ENCODE results near the gene SBF2. TPM values are rescaled to one million over a fixed set of nuclear protein-coding genes. Genes with fewer than 3 reads are reported as not detected.

The SBF2 gene
- total and polyA plus RNA-seq, 9 of the 15 experiments (the other 6 are each of a cell fraction or from before 2014, with no cell fraction given): 0.80 to 9.5 (median 5.0) TPM

GRCh38 chr11:10298342-10298741, 4.3 kb upstream of the SBF2 start:
- ChIA-PET CTCF (ENCODE audit: low intra/inter-chr PET ratio) (no interaction called here), POLR2A (no interaction called here)
- Histone ChIP-seq H3K4me3 (no peak overlapping the region), H2AFZ (ENCODE audit: low read depth, low read length) (no peak overlapping the region), H3K4me1 (replicated peaks in 1 of 2; ENCODE audit: control insufficient read depth in 2 of 2, insufficient read depth in 2 of 2, low read length in 2 of 2) (peaks cover 6 to 25% of the 10 kb centered on the region in 2 experiments; a peak in 4 of 5 replicates), H3K9ac (ENCODE audit: insufficient read depth in 1 of 2, low read depth in 2 of 2, low read length in 2 of 2) (no peak overlapping the region), H3K27me3 (ENCODE audit: control insufficient read depth in 2 of 2, insufficient read depth in 2 of 2, low read length in 2 of 2) (peaks cover 13 to 19% of the 10 kb centered on the region in 2 experiments), H3K4me2 (ENCODE audit: insufficient read depth, low read length) (no peak overlapping the region), H3K27ac (ENCODE audit: extremely low read depth, low read depth, low read length) (no peak overlapping the region), H3K79me2 (ENCODE audit: control insufficient read depth, insufficient read depth, low read length) (0 out of 3 replicates have a peak, but pooled peaks cover 1% of the 10 kb centered on the region), H3K9me3 (replicated peaks; ENCODE audit: control insufficient read depth, insufficient read depth, low read depth, low read length) (no peaks in the 10 kb centered on the region), H3K36me3 (ENCODE audit: control insufficient read depth, insufficient read depth, low read length) (no peaks in the 10 kb centered on the region), H3K9me1 (ENCODE audit: control insufficient read depth, insufficient read depth, low read length) (no peaks in the 10 kb centered on the region), H4K20me1 (replicated peaks; ENCODE audit: control insufficient read depth, insufficient read depth, low read length) (0 out of 2 replicates have a peak, but pooled peaks cover 1% of the 10 kb centered on the region)
- ATAC-seq: no peak
- 43% methylated on average over 5 of the region's 5 CpGs for WGBS (ENCODE audit: insufficient coverage, low coverage, missing lambda C conversion rate)
- in situ Hi-C loops (cut with MboI): loop anchor here (10.0 kb wide), 1 partner anchor 1934 kb away; no protein-coding TSS in a partner anchor
- no TSS peak for BruUV-seq (replicated peaks)
- TF ChIP-seq FOSL1 (tag; conservative IDR thresholded peaks at IDR 0.05): peak; percentile 80
- 0 out of 4 replicates have a peak, but pooled peaks of 1 of the 2 experiments have one; percentile 49 for TF ChIP-seq RCOR1 (IDR thresholded peaks at IDR 0.05; ENCODE audit: borderline replicate concordance in 1 of 2, low read depth in 2 of 2, low read length in 2 of 2)
- peak in 1 of 2 experiments; percentile 45; a peak in 1 of 4 replicates for TF ChIP-seq FOXA3 (CRISPR knock-in tag; conservative IDR thresholded peaks at IDR 0.05 in 1 of 2, IDR thresholded peaks at IDR 0.05 in 1 of 2)
- TF ChIP-seq HES1 (IDR thresholded peaks at IDR 0.05; ENCODE audit: low read depth): peak; percentile 67
- 0 out of 2 replicates have a peak, but pooled peaks have one; percentile 19 for TF ChIP-seq TEAD4 (IDR thresholded peaks at IDR 0.05; ENCODE audit: low read length)
- no peak for TF ChIP-seq TEAD4 (CRISPR knock-in tag; IDR thresholded peaks at IDR 0.05; ENCODE audit: borderline replicate concordance)
- TF ChIP-seq MLLT1 (IDR thresholded peaks at IDR 0.05): 0 out of 4 replicates have a peak, but pooled peaks of 1 of the 2 experiments have one; percentile 38
- no peak for TF ChIP-seq ZBTB43 (CRISPR knock-in tag; IDR thresholded peaks at IDR 0.05)
- no peak for TF ChIP-seq TEAD1 (CRISPR knock-in tag; IDR thresholded peaks at IDR 0.05)
- peak in 1 of 4 experiments; percentile 11 for DNase-seq (ENCODE audit: extremely low read depth in 1 of 4, low spot score in 3 of 4)
- intact Hi-C loops (cut with micrococcal nuclease): no loop called here
- FAIRE-seq: peak; percentile 71
